ENCODE data around the gene PLAGL2. TPM values are rescaled to one million over a fixed set of nuclear protein-coding genes. Genes with fewer than 3 reads are reported as not detected.
A peak's percentile ranks its signal among the peaks of the same experiment; 100 is the strongest.

Gene PLAGL2
- total RNA-seq, 2 experiments from 2014 or later = 9.8 to 40.3 TPM

GRCh38 chr20:32240205-32240604, 32.7 kb upstream of the PLAGL2 start:
- H3K27ac ChIP-seq (ENCODE audit: low read depth, low read length, poor library complexity, severe bottlenecking) = no peak overlapping the region
- intact Hi-C loops (cut with micrococcal nuclease; ENCODE audit: unreplicated experiment) = no loop called here
- ChIA-PET CTCF (ENCODE audit: unreplicated experiment) (interaction anchor here (1.4 kb wide), 1 partner anchor 15 kb away, joined by 3 read pairs; no protein-coding TSS in a partner anchor), POLR2A (interaction anchor here (0.6 to 2.1 kb wide), 6 partner anchors 10 to 551 kb away, joined by 3 to 10 read pairs (median 4); no protein-coding TSS in a partner anchor)
- H3K36me3 ChIP-seq (ENCODE audit: insufficient read depth, low read length) = peaks cover 24% of the 10 kb centered on the region
- no TSS peak for BruUV-seq (replicated peaks)
- TF ChIP-seq CTCF (conservative IDR thresholded peaks at IDR 0.05; ENCODE audit: low read length) = peak; percentile 66
- no peak for TF ChIP-seq EZH2phosphoT487 (IDR thresholded peaks at IDR 0.05; ENCODE audit: borderline replicate concordance, low read depth, low read length)
- no peak overlapping the region for H3K4me3 ChIP-seq (ENCODE audit: low read depth, low read length, poor library complexity, severe bottlenecking)
- no peak overlapping the region for H2AFZ ChIP-seq (ENCODE audit: low read length)
- H3K4me1 ChIP-seq (ENCODE audit: insufficient read depth, low read length, poor library complexity, severe bottlenecking) = peaks cover 19% of the 10 kb centered on the region
- H3K9me2 ChIP-seq (ENCODE audit: insufficient read depth, low read length) = no peaks in the 10 kb centered on the region
- H4K20me1 ChIP-seq (ENCODE audit: insufficient read depth, low read length) = no peaks in the 10 kb centered on the region
- H3K79me2 ChIP-seq (ENCODE audit: insufficient read depth, low read depth, low read length) = no peaks in the 10 kb centered on the region
- H3K9me3 ChIP-seq (ENCODE audit: low read length) = no peaks in the 10 kb centered on the region
- DNase-seq (ENCODE audit: low spot score) = no peak
- peak overlapping the region; percentile 38 for H3K4me2 ChIP-seq (ENCODE audit: low read length)

- TF ChIP-seq EZH2phosphoT487 (IDR thresholded peaks at IDR 0.05; ENCODE audit: borderline replicate concordance, low read depth, low read length) (no peak), CTCF (conservative IDR thresholded peaks at IDR 0.05; ENCODE audit: low read length) (no peak)
- no peak overlapping the region for H2AFZ ChIP-seq (ENCODE audit: low read length)
- H3K9me3 ChIP-seq (ENCODE audit: low read length) = no peaks in the 10 kb centered on the region
- H3K27ac ChIP-seq (ENCODE audit: low read depth, low read length, poor library complexity, severe bottlenecking) = no peak overlapping the region
- H3K4me2 ChIP-seq (ENCODE audit: low read length) = no peak overlapping the region
- no peaks in the 10 kb centered on the region for H3K9me2 ChIP-seq (ENCODE audit: insufficient read depth, low read length)
- H3K4me1 ChIP-seq (ENCODE audit: insufficient read depth, low read length, poor library complexity, severe bottlenecking) = peaks cover 19% of the 10 kb centered on the region
- intact Hi-C loops (cut with micrococcal nuclease; ENCODE audit: unreplicated experiment) = no loop called here
- H4K20me1 ChIP-seq (ENCODE audit: insufficient read depth, low read length) = no peaks in the 10 kb centered on the region
- no TSS peak for BruUV-seq (replicated peaks)
- ChIA-PET POLR2A (no interaction called here), CTCF (ENCODE audit: unreplicated experiment) (no interaction called here)
- peaks cover 39% of the 10 kb centered on the region for H3K36me3 ChIP-seq (ENCODE audit: insufficient read depth, low read length)
- no peak for DNase-seq (ENCODE audit: low spot score)
- no peak overlapping the region for H3K4me3 ChIP-seq (ENCODE audit: low read depth, low read length, poor library complexity, severe bottlenecking)
- no peaks in the 10 kb centered on the region for H3K79me2 ChIP-seq (ENCODE audit: insufficient read depth, low read depth, low read length)
Observed at GRCh38 chr20:32238483-32239425, 31.2 kb upstream of the PLAGL2 start.

GRCh38 chr20:32237419-32237818, 29.9 kb upstream of the PLAGL2 start:
- CTCF ChIA-PET (ENCODE audit: unreplicated experiment) = no interaction called here
- H4K20me1 ChIP-seq (ENCODE audit: insufficient read depth, low read length) = no peaks in the 10 kb centered on the region
- H3K4me2 ChIP-seq (ENCODE audit: low read length) = no peak overlapping the region
- TSS peak; percentile 65 for BruUV-seq (replicated peaks)
- TF ChIP-seq EZH2phosphoT487 (IDR thresholded peaks at IDR 0.05; ENCODE audit: borderline replicate concordance, low read depth, low read length) (no peak), CTCF (conservative IDR thresholded peaks at IDR 0.05; ENCODE audit: low read length) (no peak)
- no peaks in the 10 kb centered on the region for H3K79me2 ChIP-seq (ENCODE audit: insufficient read depth, low read depth, low read length)
- H3K9me3 ChIP-seq (ENCODE audit: low read length) = no peaks in the 10 kb centered on the region
- no peak overlapping the region for H3K4me3 ChIP-seq (ENCODE audit: low read depth, low read length, poor library complexity, severe bottlenecking)
- H3K9me2 ChIP-seq (ENCODE audit: insufficient read depth, low read length) = no peaks in the 10 kb centered on the region
- POLR2A ChIA-PET = no interaction called here
- intact Hi-C loops (cut with micrococcal nuclease; ENCODE audit: unreplicated experiment) = no loop called here
- H2AFZ ChIP-seq (ENCODE audit: low read length) = no peak overlapping the region
- peaks cover 19% of the 10 kb centered on the region for H3K4me1 ChIP-seq (ENCODE audit: insufficient read depth, low read length, poor library complexity, severe bottlenecking)
- DNase-seq (ENCODE audit: low spot score) = no peak
- no peak overlapping the region for H3K27ac ChIP-seq (ENCODE audit: low read depth, low read length, poor library complexity, severe bottlenecking)
- peaks cover 52% of the 10 kb centered on the region for H3K36me3 ChIP-seq (ENCODE audit: insufficient read depth, low read length)
